ENCODE measurements around the gene PALM2AKAP2. TPM values are rescaled to one million over a fixed set of nuclear protein-coding genes. Genes with fewer than 3 reads are reported as not detected.
"Not testable (repeated sequence)": the region's sequence is repeated elsewhere in the genome, so short reads cannot be mapped to it uniquely, and the experiment has no call there.

Gene PALM2AKAP2
- total RNA-seq, 2 donors from 2014 or later = 97.6 to 102 TPM

GRCh38 chr9:109797006-109797405 lies 17.0 kb downstream of the PALM2AKAP2 start:
- DNase-seq (no peak), ATAC-seq (no peak)

GRCh38 chr9:109797509-109797908 lies 17.5 kb downstream of the PALM2AKAP2 start:
- intact Hi-C loops (cut with DNase I) = no loop called here
- DNase-seq (no peak), ATAC-seq (no peak)

More at GRCh38 chr9:109797006-109797405, 17.0 kb downstream of the PALM2AKAP2 start:
- intact Hi-C loops (cut with DNase I) = no loop called here

GRCh38 chr9:109799141-109799540 lies 19.1 kb downstream of the PALM2AKAP2 start:
- DNase-seq (no peak), ATAC-seq (no peak)
- intact Hi-C loops (cut with DNase I) = no loop called here

GRCh38 chr9:109799792-109800191 lies 19.8 kb downstream of the PALM2AKAP2 start:
- intact Hi-C loops (cut with DNase I) = no loop called here
- ATAC-seq (peak; percentile 29 to 62), DNase-seq (no peak)

- intact Hi-C loops (cut with DNase I) = no loop called here
- no peak for DNase-seq
Observed at GRCh38 chr9:109801484-109801883, 21.5 kb downstream of the PALM2AKAP2 start.

GRCh38 chr9:109802491-109802890 lies 22.5 kb downstream of the PALM2AKAP2 start:
- DNase-seq (no peak), ATAC-seq (no peak)
- intact Hi-C loops (cut with DNase I) = no loop called here

More at GRCh38 chr9:109801484-109801883, 21.5 kb downstream of the PALM2AKAP2 start:
- ATAC-seq = peak in 1 of 2 donors; percentile 31

- DNase-seq = no peak
Observed at GRCh38 chr9:109805050-109805449, 25.1 kb downstream of the PALM2AKAP2 start.

GRCh38 chr9:109806506-109807115 lies 26.6 kb downstream of the PALM2AKAP2 start:
- ATAC-seq (peak; percentile 79 to 83), DNase-seq (peak; percentile 33)
- intact Hi-C loops (cut with DNase I) = no loop called here

More at GRCh38 chr9:109805050-109805449, 25.1 kb downstream of the PALM2AKAP2 start:
- intact Hi-C loops (cut with DNase I) = no loop called here
- ATAC-seq = peak in 1 of 2 donors; percentile 38

GRCh38 chr9:109811876-109812275 lies 31.9 kb downstream of the PALM2AKAP2 start:
- no peak for ATAC-seq
- intact Hi-C loops (cut with DNase I) = no loop called here

GRCh38 chr9:109812331-109812730 lies 32.3 kb downstream of the PALM2AKAP2 start:
- no peak for DNase-seq
- intact Hi-C loops (cut with DNase I) = no loop called here
- ATAC-seq = no peak

More at GRCh38 chr9:109811876-109812275, 31.9 kb downstream of the PALM2AKAP2 start:
- DNase-seq = no peak

- ATAC-seq (no peak), DNase-seq (no peak)
- intact Hi-C loops (cut with DNase I) = no loop called here
Observed at GRCh38 chr9:109812818-109813281, 32.9 kb downstream of the PALM2AKAP2 start.

GRCh38 chr9:109813303-109813702 lies 33.3 kb downstream of the PALM2AKAP2 start:
- DNase-seq = no peak
- no peak for ATAC-seq
- intact Hi-C loops (cut with DNase I) = no loop called here

GRCh38 chr9:109813829-109814228 lies 33.8 kb downstream of the PALM2AKAP2 start:
- DNase-seq = no peak
- intact Hi-C loops (cut with DNase I) = no loop called here
- no peak for ATAC-seq

- intact Hi-C loops (cut with DNase I) = no loop called here
- no peak for ATAC-seq
- no peak for DNase-seq
Observed at GRCh38 chr9:109815366-109815947, 35.5 kb downstream of the PALM2AKAP2 start.

GRCh38 chr9:109816490-109816889 lies 36.5 kb downstream of the PALM2AKAP2 start:
- no peak for DNase-seq
- peak; percentile 72 to 90 for ATAC-seq
- intact Hi-C loops (cut with DNase I) = no loop called here

GRCh38 chr9:109817146-109817845 lies 37.3 kb downstream of the PALM2AKAP2 start:
- ATAC-seq (peak in 1 of 2 donors; percentile 63), DNase-seq (no peak)
- intact Hi-C loops (cut with DNase I) = no loop called here

GRCh38 chr9:109817846-109818472 lies 38.0 kb downstream of the PALM2AKAP2 start:
- DNase-seq (peak; percentile 78), ATAC-seq (peak; percentile 82 to 86)
- intact Hi-C loops (cut with DNase I) = no loop called here

- ATAC-seq = no peak
Observed at GRCh38 chr9:109821711-109822110, 41.7 kb downstream of the PALM2AKAP2 start.

GRCh38 chr9:109825383-109825782 lies 45.4 kb downstream of the PALM2AKAP2 start:
- DNase-seq; intact Hi-C loops (cut with DNase I); ATAC-seq: not testable (repeated sequence)

More at GRCh38 chr9:109821711-109822110, 41.7 kb downstream of the PALM2AKAP2 start:
- DNase-seq = no peak
- intact Hi-C loops (cut with DNase I) = loop anchor here in 1 of 2 donors (5.0 kb wide), 1 partner anchor 249 kb away; no protein-coding TSS in a partner anchor

Measured in left cardiac atrium (tissue), 4 donors.